Body of pancreas (tissue), 4 donors: Measurements from ENCODE around the gene CD8A.

ENCODE experiments used
- CTCF ChIP-seq, 7 experiments: fragments of 450-650 bp in 4 of 7; fragments of 200-600 bp in 3 of 7; sonication (generic) in 3 of 7; IDR thresholded peaks; one replicate each; pipeline ENCODE4 v1.5.1; 2016 to 2019; ENCODE audit warnings: antibody characterized with exemption in 7 of 7
- POLR2A ChIP-seq, 3 donors: fragments of 450-650 bp; IDR thresholded peaks; one replicate each; pipeline ENCODE4 v1.6.1; 2016; ENCODE audit warnings: antibody characterized with exemption in 3 of 3, mild to moderate bottlenecking in 2 of 3

- TF ChIP-seq POLR2A (IDR thresholded peaks at IDR 0.05) (no peak), CTCF (IDR thresholded peaks at IDR 0.05) (no peak)
These were observed 20.9 kb downstream of the CD8A start for GRCh38 chr2:86769838-86770237.
